GM18861 (cell line): ENCODE measurements around the gene ACADL.

Source experiments
- ATAC-seq: cut with Tn5 transposase; IDR thresholded peaks from one replicate; pipeline ENCODE4 v1.9.1; 2021; ENCODE audit not compliant: unreplicated experiment

Gene ACADL

DNA sequence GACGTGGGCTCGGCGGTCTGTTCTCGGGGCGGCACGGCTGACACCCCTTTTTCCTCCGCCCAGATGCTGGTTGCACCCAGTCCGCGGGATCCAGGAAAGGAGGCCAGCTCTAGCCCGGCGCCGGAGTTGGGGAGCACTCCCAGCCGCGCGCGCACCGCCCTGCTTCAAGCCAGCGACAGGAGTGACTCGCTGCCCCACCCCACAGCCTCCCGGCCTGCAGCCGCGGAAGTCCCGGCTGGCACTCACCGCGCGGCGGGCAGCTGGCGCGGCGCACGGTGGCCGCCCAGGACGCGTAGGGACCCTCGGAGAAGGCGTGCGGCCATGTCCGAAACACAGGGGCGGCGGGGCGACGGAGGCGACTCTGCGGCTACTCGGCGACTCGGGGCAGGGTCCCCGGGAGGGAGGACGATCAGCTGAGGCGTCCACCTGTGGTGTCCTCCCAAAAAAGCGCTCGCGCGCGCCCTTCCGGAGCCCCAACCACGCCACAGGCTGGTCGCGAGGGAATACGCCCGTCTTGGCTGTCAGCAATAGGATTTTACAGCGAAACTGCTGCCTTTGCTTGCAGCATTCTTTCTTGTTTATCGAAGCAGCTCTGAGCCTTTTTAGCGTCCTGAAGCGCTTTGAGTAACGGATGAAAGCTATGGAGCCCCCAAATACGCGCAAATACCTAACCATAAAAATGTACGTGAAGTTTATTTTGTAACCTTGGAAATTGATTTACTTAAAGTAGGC, at the start of gene ACADL:
Gene ACADL, minus strand, starts transcription at position 507 of the 732 bp plus-strand sequence. Its CDS starts 184 bp downstream, at position 323.
- ATAC-seq = no peak

DNA sequence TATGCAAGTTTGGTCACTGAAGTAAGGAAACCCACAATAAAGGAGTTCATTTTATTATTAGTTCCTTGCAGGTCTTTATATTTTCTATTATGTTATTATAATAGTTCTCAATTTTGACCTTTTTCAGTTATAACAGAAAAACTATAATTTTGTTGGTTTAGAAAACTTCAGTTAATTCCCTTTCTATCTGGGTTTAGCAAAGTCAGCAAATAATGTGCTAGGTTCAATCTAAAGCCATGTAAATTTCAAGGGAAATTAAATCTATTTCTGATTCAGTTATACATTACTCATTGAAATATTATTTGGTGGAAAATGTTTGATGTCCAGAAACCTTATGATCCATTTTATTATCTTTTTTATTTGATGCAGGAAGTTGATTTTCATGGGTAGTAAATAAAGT, 46.1 kb upstream of the ACADL start:
- no peak for ATAC-seq

DNA sequence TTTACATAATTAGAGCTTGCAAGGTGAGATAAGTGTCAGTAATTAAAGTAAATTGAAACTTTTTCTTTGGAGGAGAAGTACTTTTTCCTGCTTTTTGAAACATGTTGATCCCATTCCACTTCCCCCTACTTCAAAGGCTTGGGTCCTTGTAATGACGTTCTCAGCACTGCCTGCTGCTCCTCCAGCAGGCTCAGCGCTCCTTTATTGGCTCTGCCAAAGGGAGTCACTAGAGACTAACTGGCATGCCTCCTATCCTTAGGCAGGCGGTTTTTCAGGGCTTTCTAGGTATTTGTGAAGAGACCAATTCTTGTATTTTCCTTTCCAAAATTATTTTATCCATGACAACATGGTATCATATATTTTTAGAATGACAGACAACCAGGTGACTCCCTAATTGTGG, 43.9 kb upstream of the ACADL start:
- no peak for ATAC-seq

DNA sequence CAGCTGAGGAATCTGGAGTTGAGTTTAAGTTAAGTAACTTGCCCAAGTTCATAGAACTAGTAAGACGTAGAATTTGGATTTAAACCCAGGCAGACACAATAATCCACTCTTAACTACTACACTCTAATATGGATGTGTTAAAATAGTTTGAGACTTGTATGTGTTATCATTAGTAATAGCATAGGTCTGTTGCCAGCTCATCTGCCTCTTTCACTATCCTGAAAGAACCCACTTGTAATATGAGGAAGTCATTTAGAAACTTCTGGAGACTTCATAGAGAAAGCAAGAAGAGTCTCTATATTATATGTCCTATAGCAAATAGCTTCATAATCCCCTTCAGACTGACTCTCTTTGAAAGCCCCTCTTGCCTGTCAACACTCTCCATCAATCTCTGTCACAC, 43.0 kb upstream of the ACADL start:
- ATAC-seq = no peak

DNA sequence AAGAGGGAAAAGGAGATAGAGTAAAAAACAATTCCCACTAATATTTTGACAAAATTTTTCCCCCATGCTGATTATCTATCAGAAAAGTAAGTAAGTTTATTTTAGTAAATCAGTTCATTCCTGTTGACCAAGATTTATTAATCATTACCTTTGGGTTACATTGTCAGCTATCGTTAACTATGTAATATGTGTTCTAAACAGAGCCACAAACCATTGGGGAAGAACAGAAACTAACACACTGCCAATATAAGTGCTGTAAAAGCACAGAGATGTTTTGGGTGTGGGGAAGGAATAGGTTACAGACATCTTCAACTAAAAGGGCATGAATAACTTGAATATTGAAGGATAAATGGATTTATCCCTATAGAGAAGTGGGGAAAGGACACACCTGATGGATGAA, 42.5 kb upstream of the ACADL start:
- peak; percentile 71 for ATAC-seq

DNA sequence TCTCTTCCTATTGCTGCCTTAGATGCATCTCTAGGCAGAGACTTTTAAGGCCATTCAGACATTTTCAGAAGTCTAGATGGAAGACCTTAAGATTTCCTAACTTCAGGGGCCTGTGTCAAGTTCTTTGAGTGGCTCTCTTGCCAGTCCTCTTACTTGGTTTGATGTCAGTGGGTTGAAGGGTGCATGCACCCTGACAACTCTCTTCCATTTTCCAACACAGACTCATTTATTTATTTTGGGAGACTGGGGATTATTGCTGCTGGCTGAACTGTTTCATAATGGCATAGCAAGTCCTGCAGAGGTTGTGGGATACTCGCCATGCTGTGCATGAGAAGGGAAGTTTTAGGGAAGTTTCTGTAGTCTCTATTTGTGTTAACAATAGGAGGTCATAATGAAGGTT, 39.0 kb upstream of the ACADL start:
- no peak for ATAC-seq

DNA sequence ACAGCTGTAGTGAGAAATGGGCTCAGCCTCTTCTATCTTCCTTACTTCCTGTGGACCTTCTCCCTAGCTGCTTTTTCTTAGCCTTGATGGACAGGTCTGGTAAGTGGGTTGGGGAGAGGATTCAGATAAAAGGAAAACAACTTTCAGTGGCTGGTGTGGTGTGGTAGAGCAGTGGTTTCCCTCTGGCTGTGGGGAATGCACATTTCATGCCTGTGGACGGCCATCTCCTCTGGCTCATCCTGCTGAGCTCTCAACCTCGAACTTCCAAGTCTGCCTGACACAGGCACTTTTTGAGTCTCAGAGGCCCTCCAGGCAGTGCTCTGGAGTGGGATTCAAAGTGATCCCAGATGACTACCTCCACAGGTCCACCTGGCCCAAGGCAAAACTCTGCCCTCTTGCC, 38.6 kb upstream of the ACADL start:
- no peak for ATAC-seq

DNA sequence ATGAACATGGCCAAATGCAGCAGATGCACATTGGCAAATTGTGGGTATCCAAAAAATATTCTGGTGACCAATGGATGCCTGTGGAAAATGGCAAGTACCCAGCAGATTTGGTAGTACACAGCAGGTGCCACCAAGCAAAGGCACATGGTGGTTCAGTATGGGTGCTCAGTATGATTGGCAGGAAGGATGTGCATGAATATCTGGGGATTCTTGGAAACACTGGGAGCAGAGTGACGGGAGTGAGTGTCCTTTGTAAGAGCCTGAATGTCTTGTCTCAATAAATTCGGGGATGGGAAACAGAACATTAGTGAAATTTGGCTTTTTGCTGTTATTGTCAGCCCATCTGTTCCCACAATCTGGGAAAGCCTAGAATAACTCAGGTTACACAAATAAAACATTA, 36.8 kb upstream of the ACADL start:
- ATAC-seq = no peak

DNA sequence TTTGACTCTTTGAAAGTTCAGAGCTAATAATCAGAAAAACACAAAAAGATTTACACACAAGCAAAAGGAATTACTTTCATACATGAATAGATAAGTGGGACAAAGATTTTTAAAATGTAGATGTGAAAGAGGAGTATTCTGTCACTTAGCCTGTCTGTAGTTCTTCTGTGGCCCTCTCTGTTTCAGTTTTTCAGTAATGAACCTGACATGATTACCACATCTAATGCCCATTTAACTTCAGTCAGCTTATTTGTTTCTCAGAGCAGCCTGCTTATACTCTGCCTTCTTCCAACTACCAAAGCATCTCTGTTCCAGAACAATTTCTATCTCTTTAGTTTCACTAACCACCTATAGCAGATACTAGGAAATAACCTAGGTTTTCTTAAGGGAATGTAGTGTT, 34.4 kb upstream of the ACADL start:
- no peak for ATAC-seq

DNA sequence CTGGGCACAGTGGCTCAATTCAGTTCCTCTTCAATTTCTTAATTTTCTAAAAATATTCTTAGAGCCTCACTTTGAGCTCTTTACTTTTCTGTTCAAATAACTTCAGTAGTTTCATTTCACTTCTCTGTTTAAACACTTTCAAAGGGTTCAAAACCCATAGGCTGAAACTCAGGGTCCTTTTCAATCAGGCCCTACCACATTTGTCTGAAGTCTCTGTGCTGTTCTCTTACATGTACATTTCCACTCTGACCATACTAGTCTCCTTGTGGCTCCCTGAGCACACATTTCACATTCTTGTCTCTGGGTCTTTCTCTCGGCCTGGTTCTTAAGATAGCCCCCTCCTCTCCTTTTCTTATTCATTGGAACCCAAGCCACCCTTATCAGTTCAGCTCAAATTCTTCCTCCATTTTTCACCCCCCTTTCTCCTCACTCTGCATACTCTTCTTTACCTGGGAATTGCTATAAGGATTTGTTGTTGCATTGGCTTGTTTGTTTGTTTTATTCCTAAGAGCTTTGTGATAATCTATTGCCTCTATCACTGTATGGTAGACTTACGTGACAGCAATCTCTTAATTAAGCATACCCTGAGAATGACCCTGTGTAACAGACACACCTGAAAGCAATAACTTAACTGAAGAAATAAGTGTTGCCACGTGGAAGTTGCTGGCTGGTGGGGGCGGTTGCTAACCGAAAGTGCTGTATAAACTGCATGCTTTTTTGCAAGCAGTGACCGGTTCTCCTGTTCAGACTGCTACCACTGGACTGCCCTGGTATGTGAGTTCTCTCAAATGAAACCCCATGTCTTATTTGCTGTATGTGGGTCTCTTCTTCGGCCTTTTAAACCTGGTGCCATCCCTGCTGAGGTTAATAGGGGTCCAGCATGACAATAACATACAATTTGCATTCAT, 27.7 kb upstream of the ACADL start:
- ATAC-seq = no peak

DNA sequence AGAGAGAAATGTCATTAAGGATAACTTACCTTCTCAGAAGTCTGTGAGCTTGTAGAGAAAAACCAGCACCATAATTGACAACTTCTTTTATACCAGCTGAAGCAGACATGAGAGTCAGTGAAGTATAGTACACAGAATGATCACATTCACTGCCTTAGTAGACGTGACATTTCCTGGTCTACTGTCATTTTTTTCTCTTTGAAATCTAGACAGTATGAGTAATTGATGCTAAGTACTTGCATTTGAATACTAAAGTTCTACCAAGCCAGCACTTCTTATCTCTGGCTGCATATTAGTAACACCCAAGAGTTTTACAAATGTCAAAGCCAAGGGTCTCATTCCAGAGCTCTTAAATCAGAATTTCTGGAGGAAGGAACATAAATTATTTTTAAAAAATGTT, 25.4 kb upstream of the ACADL start:
- no peak for ATAC-seq

DNA sequence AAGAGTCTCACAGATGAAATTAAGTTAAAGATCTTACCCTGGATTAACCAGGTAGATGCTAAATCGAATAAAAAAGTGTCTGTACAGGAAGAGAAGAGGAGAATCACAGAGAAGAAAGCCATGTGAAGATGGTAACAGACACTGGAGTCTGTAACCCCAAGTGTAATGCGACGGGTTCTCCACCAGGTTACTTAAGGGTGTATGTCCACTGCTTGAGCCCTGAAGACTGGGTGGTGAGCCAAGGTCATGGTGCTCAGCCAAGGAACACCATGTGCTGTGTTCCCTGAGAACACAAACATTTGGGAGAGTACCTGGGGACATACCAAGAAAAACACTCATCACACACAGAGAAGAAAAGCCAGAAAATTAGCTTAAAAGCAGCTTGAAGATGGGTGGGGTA, 8.2 kb upstream of the ACADL start:
- no peak for ATAC-seq

DNA sequence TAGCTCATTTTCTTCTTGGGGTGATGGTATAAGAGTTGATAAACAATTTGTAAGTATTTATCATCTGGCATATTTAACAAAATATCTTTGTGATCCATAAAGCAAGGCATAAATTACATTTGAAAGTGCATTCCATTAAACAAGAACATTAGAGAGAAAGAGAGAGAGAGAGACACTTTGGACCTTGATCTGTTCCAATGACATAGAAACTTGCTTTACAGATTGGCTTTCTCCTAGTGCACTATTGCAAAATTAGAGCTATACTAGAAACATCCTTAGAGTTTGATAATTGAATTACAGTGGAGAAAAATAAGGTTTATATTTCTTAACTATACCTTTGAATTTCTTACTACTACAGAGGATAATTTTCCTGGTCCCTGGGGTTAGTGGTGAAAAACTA, 5.7 kb upstream of the ACADL start:
- no peak for ATAC-seq

DNA sequence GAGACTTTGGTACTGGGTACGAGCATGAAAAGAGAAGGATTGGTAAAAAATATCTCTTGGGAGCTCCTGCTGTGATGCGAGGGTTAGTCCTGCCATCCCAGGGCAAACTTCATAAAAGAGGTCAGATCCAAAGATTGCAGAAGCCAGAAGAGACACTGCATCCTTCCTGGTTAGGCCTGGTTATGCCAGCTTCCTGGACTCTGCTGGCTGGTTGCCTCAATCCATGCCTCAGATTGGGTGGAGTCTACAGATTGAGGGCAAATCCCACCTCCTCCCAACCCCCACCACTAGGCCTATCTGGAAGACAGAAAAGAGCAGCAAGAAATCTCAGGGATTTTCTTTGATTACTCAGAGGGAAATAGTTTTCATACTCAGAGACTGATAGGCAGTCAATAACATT, 5.3 kb upstream of the ACADL start:
- ATAC-seq = no peak

DNA sequence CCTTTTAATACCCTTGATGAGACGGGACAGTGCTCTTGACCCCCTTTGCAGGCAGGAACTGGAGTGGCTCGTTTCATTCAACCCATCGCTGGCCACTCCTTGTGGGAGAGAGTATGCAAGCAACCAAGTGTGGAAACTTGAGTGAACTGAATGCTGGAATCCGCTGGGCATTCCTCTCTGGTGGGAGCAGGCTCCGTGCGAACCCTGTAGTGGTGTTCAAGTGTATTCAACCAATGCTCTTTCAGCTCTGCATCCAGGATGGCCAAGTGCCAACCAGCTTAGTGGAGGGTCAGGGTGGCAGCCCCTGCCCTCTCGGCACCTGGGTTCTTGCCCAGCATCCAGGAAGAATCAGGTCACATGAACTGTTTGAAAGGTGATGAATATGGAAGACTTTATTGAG, 3.3 kb upstream of the ACADL start:
- no peak for ATAC-seq

DNA sequence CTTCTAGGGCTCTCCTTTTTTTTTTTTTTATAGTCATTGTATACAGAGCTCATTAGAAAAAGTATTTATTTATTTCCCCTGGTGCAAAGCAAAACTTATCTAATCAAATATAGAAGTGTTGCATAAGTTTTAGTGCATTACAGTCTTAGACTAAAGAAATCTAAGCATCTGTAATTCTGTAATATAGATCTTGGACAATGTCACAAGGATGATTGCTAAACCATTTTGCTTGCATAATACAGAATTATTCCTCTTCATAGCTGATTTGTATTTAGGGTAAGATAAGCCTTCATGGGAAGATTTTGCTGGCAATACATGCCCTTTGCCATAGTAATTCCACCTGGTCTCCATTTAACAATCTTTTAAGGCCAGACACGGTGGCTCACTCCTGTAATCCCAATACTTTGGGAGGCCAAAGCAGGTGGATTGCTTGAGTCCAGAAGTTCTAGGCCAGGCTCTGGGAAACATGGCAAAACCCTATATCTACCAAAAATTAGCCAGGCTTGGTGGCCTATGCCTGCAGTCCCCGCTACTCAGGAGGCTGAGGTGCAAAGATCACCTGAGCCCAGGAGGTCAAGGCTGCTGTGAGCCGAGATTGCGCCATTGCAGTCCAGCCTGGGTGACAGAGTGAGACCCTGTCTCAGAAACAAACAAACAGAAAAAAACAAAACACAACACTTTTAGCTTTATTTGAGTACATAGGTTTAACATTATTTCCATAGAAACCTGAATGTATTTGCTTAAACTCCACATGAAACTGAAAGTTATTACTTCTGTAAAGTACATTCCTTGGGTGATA, 2.2 kb upstream of the ACADL start:
- ATAC-seq = no peak

DNA sequence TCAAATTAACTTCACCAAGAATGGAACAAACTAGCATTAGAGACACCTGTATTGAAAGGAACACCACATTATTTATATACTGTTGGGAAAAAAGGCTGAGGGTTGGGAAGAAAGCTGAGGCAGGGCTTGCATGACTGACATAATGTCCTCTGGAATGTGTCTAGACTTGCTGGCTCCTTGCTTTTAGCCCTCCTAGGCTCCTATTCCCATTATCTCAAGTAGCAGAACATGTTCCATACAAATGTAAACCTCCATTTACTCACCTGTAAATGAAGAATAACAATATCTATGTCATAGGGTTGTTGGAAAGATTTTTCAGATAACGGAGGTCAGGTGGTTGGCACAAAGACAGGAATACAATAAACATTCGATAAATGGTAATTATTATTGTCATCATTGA, 976 bp upstream of the ACADL start:
- ATAC-seq = no peak

DNA sequence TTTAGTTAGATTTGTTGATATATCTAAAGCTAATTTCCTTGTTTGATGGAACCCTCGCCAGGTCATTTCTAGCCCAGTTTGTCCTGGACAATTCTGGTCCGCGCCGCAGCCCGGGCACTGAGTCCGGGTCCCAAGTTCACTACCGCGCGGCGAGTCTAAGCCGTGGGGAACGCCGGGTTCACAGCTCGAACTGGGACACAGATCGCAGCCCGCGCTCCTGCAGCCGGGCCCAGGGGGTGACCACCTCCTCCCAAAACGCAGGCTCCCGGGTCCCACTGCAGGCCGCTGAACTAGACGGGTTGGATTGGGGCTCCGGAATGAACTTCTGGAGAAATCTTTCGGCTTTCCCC, 681 bp downstream of the ACADL start:
- ATAC-seq = no peak

DNA sequence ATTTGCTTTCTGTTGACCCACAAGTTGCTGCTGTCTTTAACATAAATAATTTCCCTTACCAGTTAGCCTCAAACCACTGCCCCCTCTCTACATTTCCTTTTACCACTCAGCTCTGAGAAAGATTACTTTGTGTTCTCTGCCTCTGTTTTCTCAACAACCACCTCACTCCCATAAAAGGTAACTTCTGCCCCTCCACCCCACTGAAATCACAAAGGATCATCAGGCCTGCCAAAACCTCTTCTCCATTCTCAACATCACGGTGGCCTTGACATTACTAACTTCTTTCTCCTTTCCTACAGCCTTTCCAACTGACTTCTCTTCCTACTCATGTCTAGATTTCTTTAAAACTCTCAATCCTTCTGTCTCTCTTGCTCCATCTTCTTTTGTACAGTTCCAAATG, 10.1 kb downstream of the ACADL start:
- ATAC-seq = no peak

DNA sequence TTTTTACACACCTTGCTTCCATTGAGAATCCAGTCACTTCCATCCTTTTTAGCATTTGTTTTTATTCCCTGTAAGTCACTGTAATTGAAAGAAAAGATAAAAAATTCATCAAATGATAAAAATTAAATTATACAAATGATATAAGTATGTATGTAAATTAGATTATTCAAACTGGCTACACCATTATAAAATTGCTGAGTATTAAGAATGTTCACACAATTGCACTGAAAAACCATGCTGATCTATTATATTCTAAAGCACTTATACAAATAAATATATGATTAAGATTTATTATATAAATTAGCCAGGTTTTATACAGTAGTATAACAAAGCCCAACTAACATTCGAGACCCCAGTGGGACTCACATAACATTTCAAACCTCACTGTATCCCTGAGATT, 15.1 kb downstream of the ACADL start:
- ATAC-seq = no peak

DNA sequence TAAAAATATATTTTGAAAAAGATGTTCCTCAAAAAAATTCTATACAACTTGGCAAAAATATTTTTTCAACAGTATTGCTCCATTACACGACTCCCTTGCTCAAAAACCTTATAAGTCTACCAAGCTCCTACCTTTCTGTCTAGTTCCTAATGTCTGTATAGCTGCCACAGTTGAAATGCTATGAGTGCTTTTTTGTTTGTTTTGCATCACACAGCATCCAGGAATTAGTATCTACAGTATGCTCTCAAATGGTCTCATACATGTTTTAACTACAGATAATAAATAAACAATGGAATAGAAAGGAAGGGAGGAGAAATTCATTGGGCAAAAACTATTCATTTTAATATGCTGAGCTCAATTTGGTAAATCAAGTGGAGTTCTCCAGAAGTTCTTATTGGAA, 17.3 kb downstream of the ACADL start:
- no peak for ATAC-seq

DNA sequence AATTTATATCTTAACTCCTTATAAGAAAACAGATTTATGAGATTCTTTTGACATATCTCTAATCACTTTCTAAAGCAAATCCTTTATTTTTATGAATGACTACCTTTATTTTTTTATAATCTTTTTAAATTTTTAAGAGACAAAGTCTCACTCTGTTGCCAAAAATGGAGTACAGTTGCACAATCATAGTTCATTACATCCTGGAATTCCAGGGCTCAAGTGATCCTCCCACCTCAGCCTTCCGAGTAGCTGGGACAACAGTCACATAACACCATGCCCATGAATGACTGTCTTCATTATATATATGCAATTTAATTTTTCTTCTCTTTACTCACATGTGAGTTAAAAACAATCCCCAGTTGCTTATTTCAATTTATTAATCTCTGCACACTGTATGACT, 21.7 kb downstream of the ACADL start:
- no peak for ATAC-seq
